ENCODE data around the gene JARID2. TPM values are rescaled to one million over a fixed set of nuclear protein-coding genes. Genes with fewer than 3 reads are reported as not detected.

JARID2 gene
- total RNA-seq, 1 donor from 2014 or later: 8.4 TPM

- DNase-seq (ENCODE audit: missing footprints): no peak
- peak; percentile 35 for ATAC-seq
- intact Hi-C loops (cut with DNase I): loop anchor here (5.0 kb wide), 1 partner anchor 35 kb away; no protein-coding TSS in a partner anchor
These were observed 11.7 kb downstream of the JARID2 start for GRCh38 chr6:15257357-15258132.

- DNase-seq (ENCODE audit: missing footprints) (no peak), ATAC-seq (no peak)
- intact Hi-C loops (cut with DNase I): loop anchor here (5.0 kb wide), 1 partner anchor 33 kb away; no protein-coding TSS in a partner anchor
These were observed 13.9 kb downstream of the JARID2 start for GRCh38 chr6:15259766-15260098.

- DNase-seq (ENCODE audit: missing footprints) (no peak), ATAC-seq (no peak)
- intact Hi-C loops (cut with DNase I): no loop called here
These were observed 14.4 kb downstream of the JARID2 start for GRCh38 chr6:15260099-15260821.

GRCh38 chr6:15263780-15264374 is 18.0 kb downstream of the JARID2 start:
- DNase-seq (ENCODE audit: missing footprints) (no peak), ATAC-seq (no peak)
- intact Hi-C loops (cut with DNase I): no loop called here

GRCh38 chr6:15264412-15264811 is 18.5 kb downstream of the JARID2 start:
- intact Hi-C loops (cut with DNase I): no loop called here
- ATAC-seq (no peak), DNase-seq (ENCODE audit: missing footprints) (no peak)

GRCh38 chr6:15264902-15265761 is 19.3 kb downstream of the JARID2 start:
- intact Hi-C loops (cut with DNase I): loop anchor here (5.0 kb wide), 1 partner anchor 47 kb away; no protein-coding TSS in a partner anchor
- DNase-seq (ENCODE audit: missing footprints) (no peak), ATAC-seq (peak; percentile 77)

GRCh38 chr6:15265787-15266186 is 19.9 kb downstream of the JARID2 start:
- peak; percentile 9 for ATAC-seq
- intact Hi-C loops (cut with DNase I): loop anchor here (5.0 kb wide), 1 partner anchor 47 kb away; no protein-coding TSS in a partner anchor

GRCh38 chr6:15266423-15266996 is 20.6 kb downstream of the JARID2 start:
- DNase-seq (ENCODE audit: missing footprints) (no peak), ATAC-seq (peak; percentile 15)
- intact Hi-C loops (cut with DNase I): loop anchor here (5.0 kb wide), 1 partner anchor 46 kb away; no protein-coding TSS in a partner anchor

More at GRCh38 chr6:15265787-15266186, 19.9 kb downstream of the JARID2 start:
- DNase-seq (ENCODE audit: missing footprints): no peak

- intact Hi-C loops (cut with DNase I): loop anchor here (5.0 kb wide), 1 partner anchor 45 kb away; no protein-coding TSS in a partner anchor
- ATAC-seq (no peak), DNase-seq (ENCODE audit: missing footprints) (no peak)
These were observed 21.4 kb downstream of the JARID2 start for GRCh38 chr6:15267221-15267620.

- DNase-seq (ENCODE audit: missing footprints): no peak
- intact Hi-C loops (cut with DNase I): loop anchor here (5.0 kb wide), 1 partner anchor 44 kb away; no protein-coding TSS in a partner anchor
- peak; percentile 15 for ATAC-seq
These were observed 22.5 kb downstream of the JARID2 start for GRCh38 chr6:15268137-15268908.

- intact Hi-C loops (cut with DNase I): loop anchor here (5.0 kb wide), 1 partner anchor 43 kb away; no protein-coding TSS in a partner anchor
- ATAC-seq (no peak), DNase-seq (ENCODE audit: missing footprints) (no peak)
These were observed 23.1 kb downstream of the JARID2 start for GRCh38 chr6:15269011-15269410.

- no peak for ATAC-seq
- intact Hi-C loops (cut with DNase I): loop anchor here (5.0 kb wide), 1 partner anchor 43 kb away; no protein-coding TSS in a partner anchor
- DNase-seq (ENCODE audit: missing footprints): no peak
These were observed 23.8 kb downstream of the JARID2 start for GRCh38 chr6:15269619-15270018.

GRCh38 chr6:15270402-15270801 is 24.5 kb downstream of the JARID2 start:
- ATAC-seq (no peak), DNase-seq (ENCODE audit: missing footprints) (no peak)
- intact Hi-C loops (cut with DNase I): no loop called here

GRCh38 chr6:15272562-15272961 is 26.7 kb downstream of the JARID2 start:
- no peak for ATAC-seq
- intact Hi-C loops (cut with DNase I): no loop called here
- DNase-seq (ENCODE audit: missing footprints): no peak

GRCh38 chr6:15274692-15275387 is 29.0 kb downstream of the JARID2 start:
- DNase-seq (ENCODE audit: missing footprints) (no peak), ATAC-seq (no peak)
- intact Hi-C loops (cut with DNase I): no loop called here

GRCh38 chr6:15276036-15276985 is 30.4 kb downstream of the JARID2 start:
- no peak for ATAC-seq
- DNase-seq (ENCODE audit: missing footprints): no peak
- intact Hi-C loops (cut with DNase I): no loop called here
